H9 (cell line): ENCODE measurements around the gene NOS1AP. TPM values are rescaled to one million over a fixed set of nuclear protein-coding genes. Genes with fewer than 3 reads are reported as not detected.

Source experiments
- DNase-seq: peaks from one replicate; pipeline ENCODE4 v3.0.0-alpha.2; 2017
- H2AFZ ChIP-seq: one replicate; pipeline ENCODE4 v1.6.1; 2013; ENCODE audit warnings: mild to moderate bottlenecking, low read length, control low read depth, moderate library complexity
- H2AK5ac ChIP-seq: 2 replicates; pipeline ENCODE4 v1.6.1; 2013; ENCODE audit warnings: low read length, control low read depth, mixed read lengths; ENCODE audit not compliant: insufficient read length
- H2BK120ac ChIP-seq: one replicate; pipeline ENCODE4 v1.6.1; 2013; ENCODE audit warnings: low read depth, mild to moderate bottlenecking, low read length, control low read depth, inconsistent platforms; ENCODE audit not compliant: poor library complexity, severe bottlenecking
- H2BK12ac ChIP-seq: 2 replicates; pipeline ENCODE4 v1.6.1; 2013; ENCODE audit warnings: low read length, control low read depth, mixed read lengths, low read depth; ENCODE audit not compliant: insufficient read length
- H2BK15ac ChIP-seq: 2 replicates; pipeline ENCODE4 v1.6.1; 2013; ENCODE audit warnings: low read depth, low read length, control low read depth
- H2BK20ac ChIP-seq: one replicate; pipeline ENCODE4 v1.6.1; 2013; ENCODE audit warnings: low read depth, mild to moderate bottlenecking, low read length, control low read depth, inconsistent platforms; ENCODE audit not compliant: poor library complexity, severe bottlenecking
- H2BK5ac ChIP-seq: 2 replicates; pipeline ENCODE4 v1.6.1; 2013; ENCODE audit warnings: low read length, control low read depth, mixed read lengths; ENCODE audit not compliant: insufficient read length
- H3K14ac ChIP-seq: 2 replicates; pipeline ENCODE4 v1.6.1; 2013; ENCODE audit warnings: low read length, control low read depth; ENCODE audit not compliant: insufficient read depth
- H3K18ac ChIP-seq: 2 replicates; pipeline ENCODE4 v1.6.1; 2013; ENCODE audit warnings: low read depth, mild to moderate bottlenecking, mixed read lengths, low read length, control low read depth; ENCODE audit not compliant: insufficient read length
- H3K23ac ChIP-seq: 2 replicates; pipeline ENCODE4 v1.6.1; 2013; ENCODE audit warnings: low read length, control low read depth, mixed read lengths, low read depth; ENCODE audit not compliant: insufficient read length
- H3K23me2 ChIP-seq: 2 replicates; pipeline ENCODE4 v1.6.1; 2013; ENCODE audit warnings: low read depth, mild to moderate bottlenecking, mixed read lengths, low read length, control low read depth; ENCODE audit not compliant: insufficient read length, poor library complexity, severe bottlenecking
- H3K27ac ChIP-seq: 2 replicates; pipeline ENCODE4 v1.5.1; 2013; ENCODE audit warnings: low read length, control low read depth, mixed read lengths, low read depth; ENCODE audit not compliant: insufficient read length
- H3K27me3 ChIP-seq: 2 replicates; pipeline ENCODE4 v1.6.1; 2013; ENCODE audit warnings: low read length, control low read depth, inconsistent platforms; ENCODE audit not compliant: insufficient read depth
- H3K4ac ChIP-seq: 2 replicates; pipeline ENCODE4 v1.6.1; 2013; ENCODE audit warnings: low read depth, mild to moderate bottlenecking, control low read depth, inconsistent platforms, low read length, moderate library complexity
- H3K4me1 ChIP-seq: 2 replicates; pipeline ENCODE4 v1.6.1; 2013; ENCODE audit warnings: low read length, control low read depth, inconsistent platforms; ENCODE audit not compliant: insufficient read depth
- H3K4me2 ChIP-seq: 2 replicates; pipeline ENCODE4 v1.6.1; 2013; ENCODE audit warnings: low read length, control low read depth, mixed read lengths; ENCODE audit not compliant: insufficient read length, insufficient read depth
- H3K56ac ChIP-seq: 2 replicates; pipeline ENCODE4 v1.6.1; 2013; ENCODE audit warnings: low read depth, mild to moderate bottlenecking, mixed read lengths, low read length, control low read depth; ENCODE audit not compliant: insufficient read length
- H3K79me1 ChIP-seq: 2 replicates; pipeline ENCODE4 v1.6.1; 2013; ENCODE audit warnings: low read depth, mild to moderate bottlenecking, moderate library complexity, low read length, control low read depth, inconsistent platforms; ENCODE audit not compliant: insufficient read depth, poor library complexity, severe bottlenecking
- H3K79me2 ChIP-seq: 2 replicates; pipeline ENCODE4 v1.6.1; 2013; ENCODE audit warnings: low read length, control low read depth, inconsistent platforms; ENCODE audit not compliant: insufficient read depth
- H3K9ac ChIP-seq: 2 replicates; pipeline ENCODE4 v1.6.1; 2013; ENCODE audit warnings: low read length, control low read depth, mixed read lengths; ENCODE audit not compliant: insufficient read length; ENCODE audit errors: extremely low read depth
- H3K9me3 ChIP-seq: one replicate; pipeline ENCODE4 v1.6.1; 2013; ENCODE audit warnings: low read depth, low read length, inconsistent platforms; ENCODE audit not compliant: control insufficient read depth
- H3T11ph ChIP-seq: one replicate; pipeline ENCODE4 v1.6.1; 2013; ENCODE audit warnings: mild to moderate bottlenecking, low read length, control low read depth, inconsistent platforms
- H4K20me1 ChIP-seq: one replicate; pipeline ENCODE4 v1.6.1; 2013; ENCODE audit not compliant: control insufficient read depth, insufficient read length, insufficient read depth
- H4K5ac ChIP-seq: 2 replicates; pipeline ENCODE4 v1.6.1; 2013; ENCODE audit warnings: low read depth, mild to moderate bottlenecking, mixed read lengths, low read length, control low read depth; ENCODE audit not compliant: insufficient read length
- H4K8ac ChIP-seq: replicated peaks from 2 replicates; pipeline ENCODE4 v1.6.1; 2013; ENCODE audit warnings: low read length, control low read depth, mixed read lengths, low read depth; ENCODE audit not compliant: insufficient read length
- H4K91ac ChIP-seq: 2 replicates; pipeline ENCODE4 v1.6.1; 2013; ENCODE audit warnings: low read depth, mild to moderate bottlenecking, moderate library complexity, mixed read lengths, low read length, control low read depth; ENCODE audit not compliant: insufficient read length
- H3K27ac Mint-ChIP-seq, 3 experiments: 2 replicates in 2 of 3; 3 replicates in 1 of 3; pipeline ENCODE4 v1.8.0; 2020 to 2021; ENCODE audit warnings: mixed read lengths in 3 of 3, mild to moderate bottlenecking in 1 of 3, moderate library complexity in 1 of 3
- H3K27me3 Mint-ChIP-seq: 2 replicates; pipeline ENCODE4 v1.8.0; 2021; ENCODE audit warnings: low read depth, mild to moderate bottlenecking, moderate library complexity, mixed read lengths
- H3K36me3 Mint-ChIP-seq, 3 experiments: 2 replicates in 2 of 3; 3 replicates in 1 of 3; pipeline ENCODE4 v1.8.0; 2020 to 2021; ENCODE audit warnings: low read depth in 3 of 3, mixed read lengths in 3 of 3; ENCODE audit not compliant: insufficient read depth in 1 of 3
- H3K4me1 Mint-ChIP-seq, 2 experiments: 2 replicates each; pipeline ENCODE4 v1.8.0; 2020; ENCODE audit warnings: mixed read lengths in 2 of 2
- H3K4me3 Mint-ChIP-seq, 2 experiments: 2 replicates in 1 of 2; 3 replicates in 1 of 2; pipeline ENCODE4 v1.8.0; 2020 to 2021; ENCODE audit warnings: mild to moderate bottlenecking in 2 of 2, mixed read lengths in 2 of 2, moderate library complexity in 1 of 2
- H3K9me3 Mint-ChIP-seq, 2 experiments: 2 replicates in 1 of 2; 3 replicates in 1 of 2; pipeline ENCODE4 v1.8.0; 2020; ENCODE audit warnings: mild to moderate bottlenecking in 2 of 2, mixed read lengths in 2 of 2, moderate library complexity in 1 of 2
- CTCF ChIP-seq: fragments of 200-600 bp; sonication (generic); conservative IDR thresholded peaks from 3 replicates; pipeline ENCODE4 v1.8.0; 2021; ENCODE audit warnings: antibody characterized with exemption, mild to moderate bottlenecking
- WGBS: extraction: QIAGEN DNeasy Blood & Tissue Kit; methylation state at CpG from one replicate; pipeline ENCODE4 v1.1.7; 2013; ENCODE audit warnings: missing lambda C conversion rate, low lambda C conversion rate, mixed read lengths; ENCODE audit not compliant: insufficient read length; ENCODE audit errors: extremely low coverage; 5-methylcytosine and 5-hydroxymethylcytosine counted together
- total RNA-seq: library from RNA; stranded (reverse); gene quantifications from 2 replicates; pipeline ENCODE4 v1.2.1, GENCODE V29; 2021

NOS1AP gene
- total RNA-seq, 1 experiment from 2014 or later = 8.4 TPM

- no CpG with 5 or more reads among the region's 1 CpG for WGBS
- no peaks in the 10 kb centered on the region; the same call in 1 of the 2 replicates for H3K27me3 Mint-ChIP-seq
These were observed 27.1 kb upstream of the NOS1AP start for GRCh38 chr1:162042361-162042760.

More at GRCh38 chr1:162042361-162042760, 27.1 kb upstream of the NOS1AP start:
- H3K56ac ChIP-seq = no peak overlapping the region
- H3K79me1 ChIP-seq = no peaks in the 10 kb centered on the region
- H3K79me2 ChIP-seq = no peaks in the 10 kb centered on the region
- H4K8ac ChIP-seq = no peak overlapping the region
- H2BK5ac ChIP-seq = no peak overlapping the region
- TF ChIP-seq CTCF = no peak
- Mint-ChIP-seq H3K36me3 (no peaks in the 10 kb centered on the region), H3K4me1 (peaks cover 4 to 5% of the 10 kb centered on the region in 2 experiments), H3K4me3 (no peak overlapping the region), H3K27ac (no peak overlapping the region), H3K9me3 (peaks cover 0 to 2% of the 10 kb centered on the region in 2 experiments; a peak in 2 of 5 replicates)
- H3K23me2 ChIP-seq = no peaks in the 10 kb centered on the region
- H2BK120ac ChIP-seq = no peak overlapping the region
- no peak overlapping the region for H3K4me2 ChIP-seq
- H3T11ph ChIP-seq = no peak overlapping the region
- H4K91ac ChIP-seq = no peak overlapping the region
- no peak overlapping the region for H2BK15ac ChIP-seq
- H2BK12ac ChIP-seq = no peak overlapping the region
- H2AFZ ChIP-seq = no peak overlapping the region
- H3K27me3 ChIP-seq = no peaks in the 10 kb centered on the region
- H3K9ac ChIP-seq = no peak overlapping the region
- H3K18ac ChIP-seq = no peak overlapping the region
- no peak overlapping the region for H3K4ac ChIP-seq
- H2BK20ac ChIP-seq = no peak overlapping the region
- H4K5ac ChIP-seq = no peak overlapping the region
- H3K27ac ChIP-seq = no peak overlapping the region
- no peak overlapping the region for H3K14ac ChIP-seq
- no peaks in the 10 kb centered on the region for H3K9me3 ChIP-seq
- no peaks in the 10 kb centered on the region for H3K4me1 ChIP-seq
- no peak overlapping the region for H2AK5ac ChIP-seq
- H3K23ac ChIP-seq = no peak overlapping the region
- no peak for DNase-seq
- no peaks in the 10 kb centered on the region for H4K20me1 ChIP-seq
